Naive thymus-derived CD4-positive, alpha-beta T cell (primary cell): ENCODE measurements around the gene SYNC. TPM values are rescaled to one million over a fixed set of nuclear protein-coding genes. Genes with fewer than 3 reads are reported as not detected.
A peak's percentile ranks its signal among the peaks of the same experiment; 100 is the strongest.

Source experiments
- ATAC-seq: fragments of 150-1000 bp; cut with Tn5 transposase; 2 replicates; pipeline ENCODE4 v1.10.0; 2021; ENCODE audit warnings: mild to moderate bottlenecking, moderate library complexity
- CTCF ChIA-PET: fragments of 350-600 bp; sonication (Branson Sonifier 250); formaldehyde crosslinking; loops from one replicate; lab custom pipeline; 2021; ENCODE audit warnings: antibody characterized with exemption; lab: Charles Lee
- POLR2A ChIA-PET: fragments of 350-600 bp; sonication (Branson Sonifier 250); formaldehyde crosslinking; loops from one replicate; lab custom pipeline; 2021; ENCODE audit warnings: antibody characterized with exemption, inconsistent platforms; lab: Charles Lee
- DNase-seq, 9 donors: peaks; one replicate each; pipeline versions ENCODE4 v3.0.0 to v3.0.0-alpha.2; 2020 to 2022; ENCODE audit warnings: mixed read lengths in 1 of 9
- H3K27ac ChIP-seq: one replicate; pipeline ENCODE4 v1.7.0; 2013; ENCODE audit warnings: mild to moderate bottlenecking, low read depth, low read length, moderate library complexity
- H3K27me3 ChIP-seq, 2 donors: one replicate each; pipeline ENCODE4 v1.7.0; 2013; ENCODE audit warnings: low read length in 2 of 2, mild to moderate bottlenecking in 2 of 2, moderate library complexity in 2 of 2; ENCODE audit not compliant: control insufficient read depth in 2 of 2, insufficient read depth in 2 of 2
- H3K36me3 ChIP-seq, 3 experiments: 1 replicate in 2 of 3; 2 replicates in 1 of 3; pipeline ENCODE4 v1.7.0; 2013; ENCODE audit warnings: low read length in 3 of 3, mild to moderate bottlenecking in 3 of 3, moderate library complexity in 1 of 3; ENCODE audit not compliant: insufficient read depth in 3 of 3, control insufficient read depth in 2 of 3
- H3K4me1 ChIP-seq, 2 donors: one replicate each; pipeline ENCODE4 v1.7.0; 2013; ENCODE audit warnings: low read length in 2 of 2, mild to moderate bottlenecking in 2 of 2, moderate library complexity in 1 of 2; ENCODE audit not compliant: control insufficient read depth in 2 of 2, insufficient read depth in 2 of 2
- H3K4me3 ChIP-seq: 2 replicates; pipeline ENCODE4 v1.7.0; 2013; ENCODE audit warnings: mild to moderate bottlenecking, low read length
- H3K9me3 ChIP-seq, 3 experiments: 1 replicate in 2 of 3; 2 replicates in 1 of 3; pipeline ENCODE4 v1.7.0; 2013; ENCODE audit warnings: low read length in 3 of 3; ENCODE audit not compliant: control insufficient read depth in 2 of 3
- H3K27ac Mint-ChIP-seq, 9 donors: one replicate each; pipeline ENCODE4 v1.8.0; 2020 to 2022; ENCODE audit warnings: mixed read lengths in 9 of 9, mild to moderate bottlenecking in 8 of 9, moderate library complexity in 5 of 9, inconsistent platforms in 2 of 9
- H3K27me3 Mint-ChIP-seq, 5 donors: one replicate each; pipeline ENCODE4 v1.8.0; 2021 to 2022; ENCODE audit warnings: mixed read lengths in 5 of 5, mild to moderate bottlenecking in 1 of 5
- H3K36me3 Mint-ChIP-seq, 5 donors: one replicate each; pipeline ENCODE4 v1.8.0; 2020 to 2022; ENCODE audit warnings: mixed read lengths in 5 of 5, mild to moderate bottlenecking in 3 of 5, inconsistent platforms in 1 of 5
- H3K4me1 Mint-ChIP-seq, 7 donors: one replicate each; pipeline ENCODE4 v1.8.0; 2020 to 2022; ENCODE audit warnings: mixed read lengths in 7 of 7, mild to moderate bottlenecking in 3 of 7, inconsistent platforms in 1 of 7
- H3K4me3 Mint-ChIP-seq, 10 donors: one replicate each; pipeline ENCODE4 v1.8.0; 2020 to 2022; ENCODE audit warnings: mild to moderate bottlenecking in 10 of 10, mixed read lengths in 10 of 10, moderate library complexity in 6 of 10, inconsistent platforms in 2 of 10
- H3K9me3 Mint-ChIP-seq, 11 donors: one replicate each; pipeline ENCODE4 v1.8.0; 2020 to 2022; ENCODE audit warnings: mixed read lengths in 11 of 11, mild to moderate bottlenecking in 4 of 11, inconsistent platforms in 1 of 11, moderate library complexity in 1 of 11
- intact Hi-C, 2 donors: fragments of 100-400 bp; cut with micrococcal nuclease; formaldehyde crosslinking; loops; one replicate each; pipeline ENCODE4 v1.15.1; 2023
- polyA plus RNA-seq, 2 donors: library from polyadenylated mRNA; unstranded; fragments of 300-500 nt; fragmentation: Illumina TruSeq; gene quantifications; one replicate each; pipeline ENCODE4 v1.2.3, GENCODE V29; 2021
- total RNA-seq, 6 experiments: library from RNA in 5 of 6; stranded (reverse) in 5 of 6; gene quantifications; 1 replicate in 5 of 6; 2 replicates in 1 of 6; pipeline ENCODE4 v1.2.3 and lab custom pipeline; 2021 to 2026

Gene SYNC
- total and polyA plus RNA-seq, 7 experiments from 2014 or later = not detected

- H3K9me3 ChIP-seq = no peaks in the 10 kb centered on the region
- H3K27me3 ChIP-seq = no peaks in the 10 kb centered on the region
- Mint-ChIP-seq H3K4me3 (peak overlapping the region; percentile 91 to 99 (median 94)), H3K4me1 (peaks cover 30 to 76% (median 63%) of the 10 kb centered on the region in 7 donors), H3K9me3 (no peaks in the 10 kb centered on the region), H3K27me3 (peaks cover 0 to 2% (median 0%) of the 10 kb centered on the region in 5 donors), H3K27ac (peak overlapping the region; percentile 97 to 100 (median 99)), H3K36me3 (peaks cover 0 to 38% (median 21%) of the 10 kb centered on the region in 5 donors)
- DNase-seq (no peak), ATAC-seq (no peak)
- CTCF ChIA-PET = interaction anchor here (0.5 to 1.2 kb wide), 2 partner anchors 476 to 1487 kb away, joined by 3 read pairs; no protein-coding TSS in a partner anchor
- peaks cover 0 to 21% (median 8%) of the 10 kb centered on the region in 3 experiments for H3K36me3 ChIP-seq
- H3K27ac ChIP-seq = peak overlapping the region; percentile 86
- H3K4me3 ChIP-seq = peak overlapping the region; percentile 87
- POLR2A ChIA-PET = interaction anchor here (0.5 to 1.7 kb wide), 18 partner anchors 9 to 821 kb away, joined by 3 to 10 read pairs (median 3); partner anchors contain the start of genes BSDC1, HDAC1, RNF19B and S100PBP
- intact Hi-C loops = loop anchor here (1.0 to 2.0 kb wide), 15 partner anchors 39 to 1933 kb away; partner anchors contain the start of genes PEF1 (in 2 of the 2), ZNF362 (in 2 of the 2), AZIN2 (in 1 of the 2) and BSDC1 (in 1 of the 2)
- peaks cover 42 to 45% of the 10 kb centered on the region in 2 donors for H3K4me1 ChIP-seq
These were observed 51.0 kb downstream of the SYNC start for GRCh38 chr1:32651461-32652073.

- Mint-ChIP-seq H3K9me3 (no peaks in the 10 kb centered on the region), H3K36me3 (peaks cover 0 to 37% (median 21%) of the 10 kb centered on the region in 5 donors), H3K4me1 (peaks cover 28 to 73% (median 60%) of the 10 kb centered on the region in 7 donors), H3K27ac (peak within 1 kb of the TSS; percentile 97 to 100 (median 99)), H3K27me3 (peaks cover 0 to 2% (median 0%) of the 10 kb centered on the region in 5 donors), H3K4me3 (peak within 1 kb of the TSS; percentile 91 to 99 (median 94))
- ATAC-seq (peak; percentile 91), DNase-seq (peak; percentile 95 to 99 (median 98))
- Histone ChIP-seq H3K4me1 (peaks cover 42 to 45% of the 10 kb centered on the region in 2 donors), H3K9me3 (no peaks in the 10 kb centered on the region), H3K4me3 (peak within 1 kb of the TSS; percentile 87), H3K27me3 (no peaks in the 10 kb centered on the region), H3K36me3 (peaks cover 0 to 21% (median 8%) of the 10 kb centered on the region in 3 experiments), H3K27ac (peak within 1 kb of the TSS; percentile 86)
- intact Hi-C loops = loop anchor here (1.0 to 2.0 kb wide), 22 partner anchors 38 to 1932 kb away; partner anchors contain the start of genes BSDC1 (in 2 of the 2), PEF1 (in 2 of the 2), S100PBP (in 2 of the 2) and YARS1 (in 2 of the 2)
- CTCF ChIA-PET = interaction anchor here (0.5 to 1.2 kb wide), 2 partner anchors 476 to 1486 kb away, joined by 3 read pairs; no protein-coding TSS in a partner anchor
- POLR2A ChIA-PET = interaction anchor here (0.5 to 1.7 kb wide), 20 partner anchors 8 to 822 kb away, joined by 3 to 10 read pairs (median 3); partner anchors contain the start of genes BSDC1, HDAC1, RNF19B and S100PBP
These were observed 51.7 kb downstream of the SYNC start, which contains the start of gene RBBP4 for GRCh38 chr1:32650752-32651460. Gene RBBP4 (plus strand): TSS chr1:32651208. CDS start chr1:32651307, 99 bp downstream.

DNA sequence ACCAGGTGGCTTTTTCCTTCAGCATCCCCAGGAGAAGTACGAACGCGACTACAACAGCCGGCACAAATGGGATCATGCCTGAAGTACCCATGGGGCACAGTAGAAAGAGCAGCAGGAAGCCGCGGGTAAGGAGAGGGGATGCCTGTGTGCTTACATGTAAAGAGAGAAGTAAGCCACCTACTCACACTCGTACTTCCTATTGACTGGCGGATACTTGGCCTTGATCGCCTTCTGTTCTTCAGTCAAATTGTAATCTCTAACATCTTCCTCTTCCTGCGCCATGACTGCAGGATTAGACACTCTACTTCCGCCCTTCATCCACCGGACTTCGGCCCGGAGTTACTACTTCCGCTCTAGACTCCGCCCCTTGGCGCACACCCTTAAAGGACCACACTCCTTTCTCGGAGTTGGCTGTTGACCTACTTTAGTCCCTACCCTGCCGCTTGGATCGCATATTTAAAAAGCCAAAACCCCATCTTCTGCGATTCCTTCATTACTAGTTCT lies 52.3 kb downstream of the SYNC start, which contains the start of gene ZBTB8OS:
Gene ZBTB8OS (minus strand): TSS at position 303 of the 504 bp plus-strand sequence. CDS start 21 bp downstream, at position 282.
- H3K27me3 ChIP-seq = no peaks in the 10 kb centered on the region
- peaks cover 0 to 16% (median 11%) of the 10 kb centered on the region in 3 experiments for H3K36me3 ChIP-seq
- peak within 1 kb of the TSS; percentile 91 to 99 (median 94) for H3K4me3 Mint-ChIP-seq
- ATAC-seq (peak; percentile 82), DNase-seq (peak; percentile 63 to 93 (median 88))
- H3K27ac ChIP-seq = peak within 1 kb of the TSS; percentile 86
- H3K9me3 ChIP-seq = no peaks in the 10 kb centered on the region
- peak within 1 kb of the TSS; percentile 87 for H3K4me3 ChIP-seq
- POLR2A ChIA-PET = interaction anchor here (0.6 to 1.7 kb wide), 15 partner anchors 8 to 629 kb away, joined by 3 to 10 read pairs (median 3); partner anchors contain the start of genes BSDC1, RNF19B, S100PBP and TMEM39B
- H3K36me3 Mint-ChIP-seq = peaks cover 0 to 31% (median 15%) of the 10 kb centered on the region in 5 donors
- peaks cover 22 to 73% (median 60%) of the 10 kb centered on the region in 7 donors for H3K4me1 Mint-ChIP-seq
- intact Hi-C loops = loop anchor here (1.0 to 2.0 kb wide), 21 partner anchors 37 to 1931 kb away; partner anchors contain the start of genes PEF1 (in 2 of the 2), S100PBP (in 2 of the 2), YARS1 (in 2 of the 2) and ZNF362 (in 2 of the 2)
- peaks cover 0 to 2% (median 0%) of the 10 kb centered on the region in 5 donors for H3K27me3 Mint-ChIP-seq
- H3K9me3 Mint-ChIP-seq = no peaks in the 10 kb centered on the region
- H3K4me1 ChIP-seq = peaks cover 38 to 39% of the 10 kb centered on the region in 2 donors
- CTCF ChIA-PET = interaction anchor here (1.2 kb wide), 1 partner anchor 477 kb away, joined by 3 read pairs; no protein-coding TSS in a partner anchor
- peak within 1 kb of the TSS; percentile 97 to 100 (median 99) for H3K27ac Mint-ChIP-seq

DNA sequence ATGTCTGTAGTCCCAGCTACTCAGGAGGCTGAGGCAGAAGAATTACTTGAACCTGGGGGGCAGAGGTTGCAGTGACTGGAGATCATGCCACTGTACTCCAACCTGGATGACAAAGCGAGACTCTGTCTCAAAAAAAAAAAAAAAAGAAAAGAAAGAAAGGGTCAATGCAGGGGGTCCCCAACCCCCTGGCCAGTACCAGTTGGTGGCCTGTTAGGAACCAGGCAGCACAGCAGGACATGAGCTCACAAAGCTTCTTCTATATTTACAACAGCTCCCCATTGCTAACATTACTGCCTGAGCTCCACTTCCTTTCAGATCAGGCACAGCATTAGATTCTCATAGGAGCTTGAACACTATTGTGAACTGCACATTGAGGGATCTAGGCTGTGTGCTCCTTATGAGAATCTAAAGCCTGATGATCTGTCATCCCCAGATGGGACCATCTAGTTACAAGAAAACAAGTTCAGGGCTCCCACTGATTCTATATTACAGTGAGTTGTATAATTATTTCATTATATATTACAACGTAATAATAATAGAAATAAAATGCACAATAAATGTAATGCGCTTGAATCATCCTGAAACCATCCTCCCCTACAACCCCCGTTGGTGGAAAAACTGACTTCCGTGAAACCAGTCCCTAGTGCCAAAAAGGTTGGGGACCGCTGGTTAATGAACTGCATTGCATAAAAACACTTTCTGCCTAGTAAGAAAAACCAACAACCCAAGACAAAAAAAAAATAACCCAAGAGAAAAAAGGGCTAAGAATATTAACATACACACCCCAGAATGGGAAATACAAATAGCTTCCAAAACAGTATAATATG lies 55.0 kb downstream of the SYNC start:
- Histone ChIP-seq H3K9me3 (no peaks in the 10 kb centered on the region), H3K27ac (no peak overlapping the region), H3K4me1 (peaks cover 19 to 27% of the 10 kb centered on the region in 2 donors), H3K4me3 (no peak overlapping the region), H3K27me3 (no peaks in the 10 kb centered on the region), H3K36me3 (peaks cover 0 to 5% (median 1%) of the 10 kb centered on the region in 3 experiments)
- intact Hi-C loops = no loop called here
- peaks cover 0 to 2% (median 0%) of the 10 kb centered on the region in 5 donors for H3K27me3 Mint-ChIP-seq
- H3K4me1 Mint-ChIP-seq = peaks cover 11 to 57% (median 43%) of the 10 kb centered on the region in 7 donors
- DNase-seq (no peak), ATAC-seq (no peak)
- peak overlapping the region in 9 of 10 donors; percentile 39 to 99 (median 74) for H3K4me3 Mint-ChIP-seq
- peak overlapping the region in 6 of 9 donors; percentile 1 to 78 (median 55) for H3K27ac Mint-ChIP-seq
- H3K9me3 Mint-ChIP-seq = no peaks in the 10 kb centered on the region
- ChIA-PET CTCF (no interaction called here), POLR2A (interaction anchor here (0.6 kb wide), 1 partner anchor 18 kb away, joined by 3 read pairs; no protein-coding TSS in a partner anchor)
- peaks cover 0 to 18% (median 3%) of the 10 kb centered on the region in 5 donors for H3K36me3 Mint-ChIP-seq

GRCh38 chr1:32644426-32644825 lies 58.1 kb downstream of the SYNC start:
- H3K27ac ChIP-seq = no peak overlapping the region
- H3K27ac Mint-ChIP-seq = no peak overlapping the region
- H3K36me3 ChIP-seq = peaks cover 0 to 5% (median 0%) of the 10 kb centered on the region in 3 experiments
- DNase-seq (no peak), ATAC-seq (no peak)
- no peak overlapping the region for H3K4me3 Mint-ChIP-seq
- ChIA-PET CTCF (no interaction called here), POLR2A (interaction anchor here (0.9 kb wide), 1 partner anchor 12 kb away, joined by 5 read pairs; no protein-coding TSS in a partner anchor)
- H3K27me3 Mint-ChIP-seq = no peaks in the 10 kb centered on the region
- H3K9me3 Mint-ChIP-seq = no peaks in the 10 kb centered on the region
- peaks cover 5 to 15% of the 10 kb centered on the region in 2 donors for H3K4me1 ChIP-seq
- H3K27me3 ChIP-seq = no peaks in the 10 kb centered on the region
- H3K9me3 ChIP-seq = no peaks in the 10 kb centered on the region
- H3K36me3 Mint-ChIP-seq = peaks cover 0 to 6% (median 3%) of the 10 kb centered on the region in 5 donors
- H3K4me1 Mint-ChIP-seq = peaks cover 9 to 42% (median 28%) of the 10 kb centered on the region in 7 donors
- intact Hi-C loops = no loop called here
- no peak overlapping the region for H3K4me3 ChIP-seq
